RKO (cell line): ENCODE data around the gene SERPINH1.

ENCODE experiments used
- DNase-seq: peaks from one replicate; pipeline ENCODE4 v3.0.0-alpha.2; 2016; ENCODE audit warnings: low spot score

Gene SERPINH1

DNA sequence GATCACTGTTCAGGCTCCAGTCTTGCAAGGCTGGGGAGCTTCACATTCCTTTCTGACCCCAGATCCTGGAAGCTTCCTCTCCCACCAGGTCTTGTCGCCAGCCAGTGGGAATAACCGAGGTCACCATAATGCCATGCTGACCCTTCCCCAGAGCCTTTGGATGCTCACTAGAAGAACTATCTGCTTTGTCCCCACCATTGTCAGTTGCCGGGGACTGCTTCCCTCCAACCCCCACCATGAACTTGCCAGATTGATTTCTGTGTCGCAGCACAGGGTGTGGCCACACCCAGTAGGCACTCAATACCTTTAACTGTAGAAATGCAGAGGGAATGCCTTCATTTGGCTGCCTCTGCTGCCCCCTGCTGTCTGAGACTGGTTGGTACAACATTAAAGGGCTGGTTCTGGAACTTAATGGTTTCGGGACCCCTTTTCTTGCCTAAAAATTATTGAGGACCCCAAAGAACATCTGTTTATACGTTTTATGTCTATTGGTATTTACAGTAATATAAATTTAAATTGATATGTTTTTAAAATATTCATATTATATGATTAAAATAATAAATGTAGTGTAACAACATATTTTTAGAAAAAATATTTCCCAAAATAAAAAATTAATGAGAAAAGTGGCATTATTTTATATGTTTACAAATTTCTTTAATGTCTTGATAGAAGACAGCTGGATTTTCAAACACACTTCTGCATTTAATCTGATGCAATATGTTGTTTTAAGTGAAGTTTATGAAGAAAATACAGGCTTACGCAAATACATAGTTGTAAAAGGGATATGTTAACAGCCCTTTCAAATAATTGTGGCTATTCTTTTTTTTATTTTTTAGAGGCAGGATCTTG lies 29.6 kb upstream of the SERPINH1 start:
- DNase-seq = peak; percentile 66

DNA sequence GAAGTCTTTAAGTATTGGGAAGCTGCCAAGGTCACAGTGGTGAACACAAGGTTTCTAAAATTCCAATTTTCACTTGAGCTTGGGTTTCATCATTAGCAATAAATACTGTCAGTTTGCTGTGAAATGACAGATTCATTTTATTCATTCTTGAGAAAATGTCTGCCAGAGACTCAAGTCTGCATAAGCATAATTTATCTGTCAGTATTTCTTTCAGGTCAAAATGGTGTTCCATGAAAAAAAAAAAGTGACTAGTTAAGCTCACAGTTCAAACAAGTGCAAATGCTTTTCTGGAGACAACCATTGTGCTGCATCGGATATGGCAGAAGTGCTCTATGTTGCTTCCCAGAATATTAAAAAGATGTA lies 28.2 kb upstream of the SERPINH1 start:
- DNase-seq = no peak

DNA sequence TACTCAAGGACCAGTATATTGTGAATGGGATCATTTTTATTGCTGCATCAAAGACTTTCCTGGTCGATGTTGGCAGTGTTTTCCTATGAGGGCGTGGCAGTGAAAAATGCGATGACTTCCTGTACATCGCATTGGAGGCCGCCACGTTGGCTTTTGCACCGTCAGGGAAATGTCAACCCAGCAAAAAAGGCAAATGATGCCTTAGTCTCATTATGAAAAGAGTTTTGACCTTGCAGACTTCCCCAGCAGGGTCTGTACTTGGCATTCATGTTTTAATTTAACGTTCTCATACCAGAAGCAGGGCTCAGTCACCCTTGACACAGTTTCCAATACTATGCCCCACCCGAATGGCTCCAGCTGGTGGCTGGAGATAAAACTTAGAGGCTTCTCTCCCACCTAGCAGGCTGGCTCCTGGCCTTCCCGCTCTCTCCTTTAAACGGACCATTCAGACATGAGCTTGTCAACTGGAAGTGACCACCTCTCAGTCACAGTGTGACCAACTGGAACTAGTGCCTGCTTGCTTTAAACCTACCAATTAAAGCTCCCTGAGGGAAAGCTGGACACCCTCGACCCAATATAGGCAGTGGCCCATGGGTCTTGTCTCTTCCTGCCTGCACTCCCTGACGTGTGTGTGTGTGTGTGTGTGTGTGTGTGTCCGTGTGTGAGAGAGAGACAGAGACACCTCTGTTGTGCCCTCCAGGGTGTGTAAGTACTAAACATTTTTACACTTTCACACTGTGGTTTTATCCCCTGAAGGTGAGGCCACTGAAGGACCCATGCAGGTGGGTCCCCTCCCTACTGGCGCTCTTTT lies 27.6 kb upstream of the SERPINH1 start:
- DNase-seq = no peak

DNA sequence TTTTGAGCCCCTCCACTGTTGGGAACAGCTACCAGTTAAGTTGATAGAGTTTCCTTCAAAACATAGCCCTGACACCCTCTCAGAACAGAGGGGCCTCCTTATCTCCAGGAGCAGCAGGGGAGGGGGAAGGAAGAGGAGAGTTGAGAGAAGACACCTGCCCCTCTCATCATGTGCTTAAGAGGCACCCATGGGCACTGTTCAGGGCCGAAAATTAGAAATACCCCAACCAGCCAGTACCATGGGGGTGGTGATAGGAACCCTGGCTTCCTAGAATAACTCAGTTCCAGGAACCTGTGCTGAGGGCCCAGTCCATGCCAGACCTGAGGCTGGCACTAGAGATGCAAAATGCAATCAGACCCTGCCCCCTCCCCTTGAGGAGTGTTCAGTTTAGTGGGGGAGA lies 27.0 kb upstream of the SERPINH1 start:
- DNase-seq = no peak

DNA sequence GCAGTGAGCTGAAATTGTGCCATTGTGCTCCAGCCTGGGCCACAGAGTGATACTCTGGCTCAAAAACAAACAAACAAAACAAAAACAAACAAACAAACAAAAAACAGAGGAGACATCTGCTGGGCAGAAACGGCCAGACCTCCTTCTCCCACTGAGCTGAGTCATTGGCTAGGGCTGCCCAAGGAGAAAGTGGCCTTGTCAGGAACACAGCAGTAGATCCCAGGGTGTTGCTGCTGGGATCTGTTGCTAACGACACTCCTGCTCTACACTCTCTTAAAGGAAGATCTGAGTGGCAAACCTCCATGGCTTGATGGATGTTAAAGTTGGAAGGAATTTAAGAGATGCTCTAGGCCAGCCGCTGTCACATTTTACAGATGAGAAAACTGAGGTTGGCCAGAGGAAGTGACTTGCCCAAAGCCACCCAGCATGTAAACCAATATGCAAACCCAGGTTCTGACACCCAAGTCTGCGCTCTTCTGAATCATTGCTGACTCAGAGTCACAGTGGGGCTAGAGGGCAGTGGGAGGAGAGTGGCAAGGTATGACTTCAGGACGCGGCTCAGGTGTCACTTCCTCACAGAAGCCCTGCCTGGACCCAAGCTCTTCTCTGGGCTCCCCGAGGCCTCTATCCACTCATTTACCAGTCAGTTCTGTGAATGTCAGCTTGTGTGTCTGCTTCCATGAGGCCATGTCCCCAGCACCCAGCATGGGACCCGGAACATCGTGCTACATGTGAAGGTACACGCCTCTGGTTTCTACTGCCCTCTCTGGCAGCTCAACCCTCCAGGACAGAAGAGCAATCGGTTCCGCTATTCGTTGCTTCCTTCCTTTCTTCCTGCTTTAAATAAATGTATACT lies 25.0 kb upstream of the SERPINH1 start:
- peak; percentile 49 for DNase-seq

DNA sequence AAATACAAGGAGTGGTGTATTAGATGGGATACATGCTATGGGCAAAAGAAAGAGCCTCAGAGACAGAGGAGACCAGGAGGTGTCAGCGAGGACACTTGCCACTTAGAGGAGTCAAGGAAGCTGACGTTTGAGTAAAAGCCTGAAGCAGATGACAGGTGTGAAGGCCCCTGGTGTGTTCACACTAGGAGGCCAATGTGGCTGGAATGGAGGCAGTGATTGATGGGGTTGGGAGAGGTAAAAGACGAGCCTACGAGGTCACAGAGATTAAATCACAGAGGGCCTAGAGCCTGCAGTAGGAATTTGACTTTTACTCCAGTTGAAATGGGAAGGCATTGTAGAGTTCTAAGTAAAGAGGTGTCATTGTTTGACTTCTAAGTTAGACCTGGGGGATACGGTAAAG lies 24.3 kb upstream of the SERPINH1 start:
- no peak for DNase-seq

DNA sequence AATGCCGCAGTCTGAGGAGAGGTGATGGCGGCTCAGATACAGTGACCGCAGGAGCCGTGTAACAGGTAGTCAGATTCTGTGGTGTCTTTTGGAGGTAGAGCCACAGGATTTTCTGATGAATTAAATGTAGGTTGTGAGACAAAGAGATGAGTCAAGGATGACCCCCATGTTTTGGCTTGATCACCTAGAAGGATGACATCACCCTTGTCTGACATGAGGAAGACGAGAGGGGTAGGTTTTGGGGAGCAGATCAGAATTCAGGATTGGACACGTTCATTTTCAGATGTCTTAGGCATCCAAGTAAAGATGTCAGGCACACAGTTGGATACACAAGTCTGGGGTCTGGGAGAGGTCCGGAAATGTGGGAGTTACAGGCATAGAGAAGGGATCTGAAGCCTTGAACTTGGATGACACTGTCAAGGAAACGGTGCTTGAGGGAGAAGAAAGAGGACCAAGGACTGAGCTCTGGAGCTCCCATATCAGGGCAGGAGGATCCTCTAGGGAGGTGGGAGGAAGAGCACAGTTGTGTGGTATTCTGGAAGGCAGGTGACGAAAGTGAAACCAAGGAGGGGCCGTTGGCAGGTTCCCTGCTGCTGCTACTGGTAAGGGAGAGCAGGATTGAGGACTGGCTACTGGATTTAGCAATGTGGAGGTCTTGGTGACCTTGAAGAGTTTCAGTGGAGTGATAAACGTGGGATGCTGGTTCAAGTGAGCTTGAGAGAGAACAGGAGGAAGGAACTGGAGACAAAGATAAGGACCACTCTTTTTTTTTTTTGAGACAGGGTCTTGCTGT lies 23.7 kb upstream of the SERPINH1 start:
- DNase-seq = no peak

DNA sequence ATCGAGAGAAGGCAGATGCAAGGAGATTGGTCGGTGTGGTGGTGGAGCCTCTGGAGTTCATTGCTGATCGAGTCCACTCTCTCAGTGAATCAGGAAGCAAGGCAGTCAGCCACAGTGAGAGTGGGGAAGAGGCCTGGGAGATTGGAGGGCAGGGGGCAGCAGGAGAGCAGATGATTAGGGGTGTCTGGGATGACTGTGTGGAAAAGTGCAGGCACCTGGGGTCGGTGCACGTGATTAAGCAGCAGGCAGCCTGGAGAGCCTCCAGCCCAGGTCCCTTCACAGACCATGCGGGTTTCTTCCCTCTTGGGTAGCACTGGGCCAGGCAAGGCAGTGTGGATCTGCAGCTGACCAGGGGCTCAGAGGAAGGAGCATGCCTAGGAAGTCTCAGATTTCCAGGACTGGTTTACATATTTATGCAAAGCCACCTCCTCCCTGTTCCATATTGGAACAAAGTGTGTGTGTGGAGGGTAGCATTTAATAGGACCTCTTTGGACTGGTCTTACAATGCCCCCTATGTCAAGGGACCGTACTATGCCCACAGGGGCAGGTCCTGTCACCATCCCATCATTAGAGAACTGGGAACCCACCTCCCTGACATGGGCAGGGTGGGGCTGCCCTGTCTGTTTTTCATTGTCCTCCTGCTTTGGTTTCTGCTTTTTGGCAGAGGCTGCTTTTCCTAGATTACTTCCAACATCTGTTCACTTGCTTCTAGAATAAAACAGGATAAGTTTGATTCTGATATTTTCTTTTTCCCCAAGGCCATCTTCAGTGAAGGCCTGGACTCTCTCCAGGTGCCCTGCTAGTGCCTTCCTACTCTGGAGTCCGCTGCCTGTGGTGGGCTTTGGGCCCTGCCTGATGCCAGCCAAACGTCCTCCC lies 22.4 kb upstream of the SERPINH1 start:
- DNase-seq = no peak

DNA sequence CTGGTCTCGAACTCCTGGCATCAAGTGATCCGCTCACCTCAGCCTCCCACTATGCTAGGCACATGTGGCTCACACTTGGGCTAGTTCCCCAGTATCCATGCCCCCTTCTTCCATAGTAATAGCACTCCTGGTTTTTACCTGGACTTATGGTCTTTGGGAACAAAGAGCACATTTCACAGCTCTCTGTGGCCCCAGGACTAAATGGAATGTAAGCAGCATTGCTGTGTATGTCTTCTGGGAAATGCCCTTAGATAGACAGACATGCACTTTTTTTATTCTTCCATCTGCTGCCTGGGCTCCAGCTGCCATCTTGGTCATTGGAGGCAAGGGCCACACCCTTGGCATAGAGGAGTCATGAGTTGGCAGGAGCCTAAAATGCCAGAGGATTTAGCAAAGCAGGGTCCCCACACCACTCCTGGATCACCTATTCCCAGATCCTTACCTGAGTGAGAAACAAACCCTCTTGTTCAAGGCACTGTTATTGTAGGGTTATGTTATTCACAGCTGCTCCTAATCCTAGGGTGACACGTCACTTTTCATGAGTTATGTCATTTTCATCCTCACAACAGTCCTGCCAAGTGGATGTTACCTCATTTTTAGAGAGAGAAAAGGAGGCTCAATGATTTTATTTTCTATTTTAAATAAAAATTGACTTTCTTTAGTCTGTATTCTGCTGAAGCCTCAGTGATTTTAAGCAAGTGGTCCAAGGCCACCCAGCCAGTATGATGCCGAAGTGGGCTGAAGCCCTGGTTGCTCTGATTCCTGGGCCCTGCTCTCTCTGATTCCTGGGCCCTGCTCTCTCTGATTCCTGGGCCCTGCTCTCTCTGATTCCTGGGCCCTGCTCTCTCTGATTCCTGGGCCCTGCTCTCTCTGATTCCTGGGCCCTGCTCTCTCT lies 20.6 kb upstream of the SERPINH1 start:
- DNase-seq = no peak

DNA sequence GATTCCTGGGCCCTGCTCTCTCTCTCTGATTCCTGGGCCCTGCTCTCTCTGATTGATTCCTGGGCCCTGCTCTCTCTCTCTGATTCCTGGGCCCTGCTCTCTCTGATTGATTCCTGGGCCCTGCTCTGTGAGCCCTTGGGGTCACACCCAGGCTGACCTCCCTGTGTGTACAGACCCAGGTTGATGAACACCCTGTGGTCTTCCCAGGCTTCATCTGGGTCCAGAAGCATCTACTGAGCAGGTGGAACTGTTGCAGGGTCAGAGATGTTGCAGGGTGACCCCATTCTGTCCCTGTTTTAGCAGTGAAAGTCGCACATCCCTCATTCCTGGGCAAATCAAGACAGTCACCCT lies 20.0 kb upstream of the SERPINH1 start:
- DNase-seq = no peak

DNA sequence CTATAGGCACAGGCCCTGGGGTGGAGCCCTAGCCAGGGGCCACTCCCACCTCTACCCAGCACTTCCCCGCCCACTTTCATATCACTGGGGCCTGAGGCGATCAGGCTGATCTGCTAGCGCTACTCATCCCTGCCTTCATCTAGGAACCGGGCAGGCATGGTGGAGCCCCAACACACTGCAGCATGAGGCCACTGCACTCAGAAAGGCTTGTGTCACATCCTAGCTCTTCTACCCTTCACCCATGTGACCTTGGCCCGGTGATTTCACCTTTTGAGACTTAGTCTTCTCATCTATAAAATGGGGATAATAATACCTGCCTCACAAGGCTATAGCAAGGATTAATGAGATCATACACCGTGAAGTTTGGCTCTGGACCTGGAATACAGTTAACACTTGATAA lies 18.2 kb upstream of the SERPINH1 start:
- DNase-seq = no peak

DNA sequence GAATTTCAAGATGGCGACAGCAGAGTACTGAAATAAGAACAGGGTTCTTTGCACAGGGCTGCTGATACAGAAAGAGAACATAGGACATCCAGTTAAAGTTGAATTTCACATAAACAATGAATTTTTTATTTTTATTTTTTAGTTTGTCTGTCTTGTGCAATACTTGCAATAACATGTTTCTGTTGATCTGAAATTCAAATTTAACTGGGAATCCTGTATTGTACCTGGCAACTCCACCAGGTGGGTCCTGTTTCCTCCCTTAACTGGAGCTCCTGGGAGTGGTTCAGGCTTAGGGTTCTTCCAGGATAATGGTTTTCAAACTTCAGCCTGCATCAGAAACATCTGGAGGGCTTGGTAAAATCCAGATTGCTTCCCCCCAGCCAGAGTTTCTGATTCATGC lies 14.9 kb upstream of the SERPINH1 start:
- no peak for DNase-seq

DNA sequence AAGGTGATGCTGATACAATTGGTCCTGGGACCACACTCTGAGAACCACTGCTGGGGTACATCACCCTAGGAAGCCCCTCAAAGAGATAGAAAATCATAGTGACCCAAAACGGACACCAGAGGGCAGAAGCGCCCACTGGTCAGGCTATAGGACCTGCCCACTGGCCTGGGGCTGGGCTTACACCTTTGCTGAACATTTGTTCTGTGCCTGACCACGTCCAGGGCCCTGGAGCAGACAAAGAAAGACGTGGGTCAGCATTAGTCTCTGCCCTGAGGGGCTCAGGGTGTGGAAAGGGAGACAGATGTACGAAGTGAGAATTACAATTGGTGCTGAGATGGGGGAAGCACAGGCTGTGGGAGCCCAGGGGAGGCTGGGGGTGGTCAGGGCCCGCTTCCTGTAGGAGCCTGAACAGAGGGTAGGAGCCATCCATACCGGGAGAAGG lies 14.4 kb upstream of the SERPINH1 start:
- DNase-seq = peak; percentile 60

DNA sequence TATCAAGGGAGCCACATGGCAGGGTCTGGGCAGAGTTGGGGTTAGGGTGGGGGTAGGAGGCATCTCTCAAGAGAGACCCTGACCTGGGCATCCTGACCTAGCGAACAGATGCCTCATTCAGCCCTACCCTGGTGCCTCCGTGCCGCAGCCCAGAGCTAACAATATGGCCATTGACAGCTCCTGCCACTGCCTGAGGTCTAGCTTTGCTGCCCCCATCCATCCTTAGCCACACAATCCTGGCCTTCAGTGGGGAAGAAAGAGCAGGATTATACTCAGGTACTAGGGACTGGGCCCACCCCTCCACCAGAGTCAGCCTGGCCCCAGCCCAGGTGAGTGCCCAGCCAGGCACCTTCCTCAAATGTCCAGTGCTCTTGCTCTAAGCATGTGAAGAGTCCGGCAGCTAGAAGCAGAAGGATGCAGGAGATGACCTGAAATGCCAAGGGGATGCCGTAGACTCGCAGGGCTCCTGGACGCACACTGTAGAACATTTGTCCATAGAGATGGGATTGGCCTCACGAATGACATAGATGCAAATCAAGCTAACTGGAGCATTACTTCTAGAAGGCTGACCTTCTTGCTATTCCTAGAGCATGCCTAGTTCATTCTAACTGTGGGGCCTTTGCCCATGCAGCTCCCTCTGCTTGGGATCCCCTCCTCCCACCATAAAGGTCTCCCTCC lies 13.3 kb upstream of the SERPINH1 start:
- DNase-seq = no peak

DNA sequence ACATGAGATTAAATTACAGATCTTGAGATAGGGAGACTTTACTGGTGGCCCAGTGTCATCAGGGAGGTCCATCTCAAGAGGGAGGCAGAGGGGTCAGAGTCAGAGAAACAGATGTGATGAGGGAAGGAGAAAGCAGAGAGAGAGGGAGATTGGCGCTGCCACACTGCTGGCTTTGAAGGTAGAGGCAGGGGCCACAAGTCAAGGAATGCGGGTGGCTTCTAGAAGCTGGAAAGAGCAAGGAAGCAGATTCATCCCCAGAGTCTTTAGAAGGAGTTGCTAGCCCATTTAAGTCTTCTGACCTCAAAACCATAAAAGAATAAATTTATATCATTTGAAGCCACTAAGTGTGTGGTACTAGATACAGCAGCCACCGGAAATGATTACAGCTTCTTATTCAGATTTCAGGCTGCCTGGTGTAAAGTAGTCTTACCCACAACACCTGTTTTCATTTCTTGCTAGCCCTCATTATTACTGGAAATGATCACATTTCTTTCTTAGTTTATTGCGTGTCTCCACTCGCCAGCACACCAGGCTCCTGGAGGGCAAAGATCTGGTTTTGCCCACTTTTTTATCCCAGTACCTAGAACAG lies 12.6 kb upstream of the SERPINH1 start:
- no peak for DNase-seq

DNA sequence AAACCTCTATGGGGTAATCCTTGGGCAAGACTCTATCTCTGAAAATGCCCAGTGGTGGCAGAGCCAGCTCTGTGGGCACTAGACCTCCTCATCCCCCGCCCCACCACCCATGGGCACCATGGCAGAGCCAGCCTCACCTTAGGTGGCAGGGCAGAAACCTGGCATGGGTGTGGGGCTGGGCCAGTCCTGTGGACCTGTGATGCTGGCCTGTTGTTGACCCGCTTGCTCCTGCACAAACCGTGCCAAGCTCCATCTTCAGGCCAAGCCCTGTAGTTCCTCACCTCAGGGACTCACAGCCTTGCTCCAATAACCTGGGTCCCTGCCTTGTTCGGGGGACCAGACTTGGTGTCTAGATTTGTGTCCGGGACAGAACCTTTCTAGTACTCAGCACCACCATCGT lies 8.9 kb upstream of the SERPINH1 start:
- no peak for DNase-seq

DNA sequence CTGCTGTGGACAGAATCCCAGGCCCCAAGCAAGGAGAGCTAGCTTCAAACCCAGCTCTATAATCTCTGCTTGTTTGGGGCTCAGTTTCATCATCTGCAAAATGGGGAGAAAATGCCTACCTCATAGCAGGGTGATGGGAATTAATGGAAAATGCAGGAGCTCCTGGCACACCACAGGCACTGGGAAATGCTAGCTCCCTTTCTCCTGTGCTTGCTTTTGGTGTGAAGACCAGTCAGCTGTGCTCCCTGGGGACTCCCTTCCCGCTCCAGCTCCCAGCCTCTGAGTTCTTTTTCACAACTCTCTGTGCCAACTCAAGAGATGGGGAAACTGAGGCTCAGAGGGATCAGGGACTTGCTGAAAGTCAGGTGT lies 8.2 kb upstream of the SERPINH1 start:
- DNase-seq = no peak

DNA sequence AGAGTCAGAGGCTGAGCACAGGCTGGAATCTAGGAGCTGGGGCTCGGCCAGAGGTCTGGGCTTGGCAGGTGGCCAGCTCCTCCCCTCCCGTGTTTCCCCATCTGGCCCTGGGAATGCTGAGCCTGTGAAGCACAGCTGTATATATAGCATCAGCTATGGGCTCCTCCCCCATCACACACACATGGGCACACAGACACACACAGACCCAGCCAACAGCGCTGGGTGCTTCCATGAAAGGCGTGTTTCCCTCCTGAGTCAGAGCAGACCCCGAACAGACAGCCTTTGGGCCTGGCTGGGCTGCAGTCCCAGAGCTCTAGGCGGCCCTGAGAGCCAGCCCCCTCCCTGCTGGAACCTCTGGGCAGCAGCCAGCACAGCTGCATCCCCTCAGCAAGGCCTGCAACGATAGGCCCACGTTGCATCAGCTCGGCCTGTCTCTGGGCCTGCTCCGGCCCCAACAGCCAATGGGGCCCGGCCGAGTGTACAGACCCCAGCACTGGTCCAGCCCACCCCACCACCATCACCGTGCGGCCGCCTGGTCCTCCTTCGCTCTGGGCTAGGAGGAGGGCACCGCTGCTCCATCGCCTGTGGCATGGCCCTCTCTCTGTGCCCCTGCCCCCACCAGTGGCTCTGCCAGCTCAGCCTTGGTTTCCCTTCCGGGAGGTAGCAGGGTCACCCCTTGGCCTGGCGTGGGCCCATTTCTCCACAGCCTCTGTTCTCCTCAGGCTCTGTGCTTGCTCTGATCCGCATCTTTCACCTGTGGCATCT lies 7.6 kb upstream of the SERPINH1 start:
- no peak for DNase-seq
